Stimulated activated CD4-positive, alpha-beta T cell treated with anti-CD3 and anti-CD28 coated beads, Interleukin-2, amount 100 ng/mL, for 48 hours (primary cell): Measurements from ENCODE around the gene PABPN1L.
"Not testable (repeated sequence)": the region's sequence is repeated elsewhere in the genome, so short reads cannot be mapped to it uniquely, and the experiment has no call there.

Experiments used
- DNase-seq, 2 donors: peaks; one replicate each; pipeline ENCODE4 v3.0.0-alpha.2; 2020

PABPN1L gene

DNA sequence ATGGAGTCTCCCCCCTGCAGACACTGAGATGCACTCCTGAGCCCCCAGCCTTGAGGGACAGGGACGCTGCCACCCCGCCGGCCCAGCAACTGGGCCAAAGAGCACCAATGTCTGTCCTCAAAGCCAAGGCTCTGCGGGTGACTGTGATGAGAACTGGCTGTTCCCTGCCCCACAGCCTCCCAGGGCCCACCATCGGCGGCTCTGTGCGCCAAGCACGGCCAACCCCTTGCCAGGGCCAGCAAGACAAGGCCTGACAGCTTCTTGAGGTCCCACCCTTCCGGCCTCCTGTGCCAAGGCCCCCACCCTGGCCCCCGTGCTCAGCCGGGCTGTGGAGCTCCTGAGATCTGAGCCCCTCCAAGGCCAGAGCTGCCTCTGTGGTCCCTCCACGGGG lies 34.2 kb upstream of the PABPN1L start:
- no peak for DNase-seq

DNA sequence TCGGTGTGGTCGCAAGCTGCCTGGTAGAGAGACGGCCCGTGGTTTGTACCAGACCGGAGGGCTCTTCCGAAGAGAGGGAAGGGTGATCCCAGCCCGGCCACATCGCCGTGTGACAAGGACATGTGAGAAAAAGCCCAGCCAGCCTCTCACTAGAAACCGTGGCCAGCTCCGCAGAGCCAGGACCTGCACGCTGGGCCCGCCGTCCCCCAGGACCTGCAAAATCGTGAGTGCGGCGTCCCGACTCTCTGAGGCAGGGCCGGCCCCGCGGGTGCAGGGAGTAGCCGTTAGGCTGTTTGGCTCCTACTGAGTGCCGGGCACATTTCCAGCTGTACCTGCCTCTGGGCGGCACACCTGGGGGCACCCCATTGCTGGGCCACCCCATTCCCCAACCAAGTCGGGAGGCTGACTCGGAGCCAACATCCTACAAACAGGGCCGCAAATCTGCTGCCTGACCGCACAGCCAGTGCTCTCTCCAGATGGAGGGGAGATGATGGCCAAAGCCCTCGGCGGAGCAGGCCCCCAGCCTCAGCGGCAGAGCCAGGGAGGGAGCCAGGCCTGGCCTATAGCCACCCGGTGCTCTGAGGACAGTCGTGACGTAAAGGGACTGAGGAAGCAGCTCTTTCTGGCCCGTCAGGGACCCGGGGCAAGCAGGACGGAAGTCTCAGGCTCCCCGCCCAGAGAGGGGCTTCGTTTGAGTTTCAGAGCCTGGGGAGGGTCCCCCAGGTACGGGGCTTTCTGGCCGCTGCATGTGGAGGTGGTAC lies 33.6 kb upstream of the PABPN1L start:
- DNase-seq, result no peak

DNA sequence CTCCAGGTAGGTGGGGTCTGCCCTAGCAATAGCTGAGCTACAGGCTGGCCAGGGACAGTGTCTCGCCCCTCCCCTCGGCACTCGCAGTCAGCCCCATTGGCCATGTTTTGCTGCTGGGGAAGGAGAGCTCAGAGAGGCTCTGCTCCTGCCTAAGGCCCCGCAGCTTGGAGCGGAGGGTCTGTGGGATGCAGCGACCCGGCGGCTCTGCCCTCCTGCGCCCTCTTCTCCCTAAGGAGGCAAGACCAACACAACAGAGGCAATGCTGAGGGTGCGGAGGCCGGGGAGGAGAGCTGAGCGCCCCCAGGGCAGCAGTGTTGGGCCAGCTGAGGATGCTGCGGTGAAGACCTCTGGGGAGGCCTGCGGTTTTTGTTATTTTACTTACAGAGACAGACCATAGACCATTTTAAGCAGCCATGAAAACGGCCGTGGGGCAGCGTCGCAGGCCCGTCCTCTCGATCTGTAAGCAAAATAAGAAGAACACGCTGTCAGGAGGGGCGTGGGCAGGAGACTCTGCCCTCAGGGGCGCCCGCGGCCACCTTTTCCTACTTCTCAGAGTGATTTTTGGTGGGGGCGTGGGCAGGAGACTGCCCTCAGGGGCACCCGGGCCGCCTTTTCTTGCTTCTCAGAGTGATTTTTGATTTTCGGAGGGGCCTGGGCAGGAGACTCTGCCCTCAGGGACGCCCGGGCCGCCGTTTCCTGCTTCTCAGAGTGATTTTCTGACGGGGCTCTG lies 31.4 kb upstream of the PABPN1L start:
- DNase-seq, result no peak

DNA sequence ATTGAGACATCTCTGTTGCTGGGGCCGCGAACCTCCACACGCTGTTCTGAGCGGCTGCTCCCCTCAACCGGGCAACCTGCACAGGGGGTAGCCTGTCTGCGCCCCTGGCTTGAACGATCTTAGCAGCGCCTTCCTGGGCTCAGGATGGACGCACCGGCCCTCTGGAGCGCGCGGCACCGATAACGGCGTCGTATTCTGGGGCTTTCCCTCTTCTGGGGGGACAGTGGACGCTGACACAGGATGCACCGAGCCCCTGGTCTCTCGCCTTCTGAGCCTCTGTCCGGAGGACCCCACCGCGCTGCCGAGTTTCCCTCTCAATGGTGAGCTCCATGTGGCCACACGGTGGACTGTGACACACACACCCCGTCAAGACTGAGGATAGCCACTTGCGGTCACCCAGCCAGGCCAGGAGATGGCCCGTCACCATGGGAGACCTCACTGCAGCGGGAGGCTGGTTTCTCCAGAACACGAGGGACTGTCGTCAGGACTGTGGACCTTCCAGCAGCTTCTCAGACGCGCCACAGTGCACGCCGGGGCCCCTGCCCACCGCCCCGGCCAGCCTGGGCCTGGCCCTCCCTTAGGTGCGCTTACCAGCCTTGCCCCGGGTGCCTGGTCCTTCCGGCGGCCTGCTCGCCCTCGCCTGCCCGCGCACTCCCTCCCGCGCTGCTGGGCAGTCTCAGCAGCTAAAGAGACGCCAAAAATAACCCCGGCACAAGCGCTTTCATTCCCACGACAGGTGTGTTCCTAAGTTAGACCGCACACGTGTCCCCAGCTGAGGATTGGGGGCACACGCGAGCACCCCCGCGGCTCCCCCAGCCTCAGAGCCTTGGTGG lies 30.0 kb upstream of the PABPN1L start:
- no peak for DNase-seq

DNA sequence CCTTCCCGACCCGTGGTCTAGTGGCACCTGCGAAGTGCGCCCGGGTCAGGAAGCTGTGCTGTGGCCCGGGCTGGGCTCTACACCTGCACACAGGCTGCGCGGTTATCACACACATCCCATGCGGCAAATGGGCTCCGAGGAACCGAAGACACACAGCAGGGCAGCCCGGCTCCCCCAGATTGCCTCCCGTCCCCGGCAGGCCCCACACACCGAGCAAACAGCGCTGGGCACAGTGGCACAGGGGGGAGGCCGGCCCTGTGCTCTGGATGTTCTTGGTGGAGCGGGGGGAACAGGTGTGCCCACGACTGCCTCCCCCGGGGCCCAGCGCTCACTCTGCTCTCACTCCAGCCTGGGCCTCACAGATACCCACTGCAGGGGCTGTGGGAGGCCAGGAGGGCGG lies 28.9 kb upstream of the PABPN1L start:
- DNase-seq, result no peak

DNA sequence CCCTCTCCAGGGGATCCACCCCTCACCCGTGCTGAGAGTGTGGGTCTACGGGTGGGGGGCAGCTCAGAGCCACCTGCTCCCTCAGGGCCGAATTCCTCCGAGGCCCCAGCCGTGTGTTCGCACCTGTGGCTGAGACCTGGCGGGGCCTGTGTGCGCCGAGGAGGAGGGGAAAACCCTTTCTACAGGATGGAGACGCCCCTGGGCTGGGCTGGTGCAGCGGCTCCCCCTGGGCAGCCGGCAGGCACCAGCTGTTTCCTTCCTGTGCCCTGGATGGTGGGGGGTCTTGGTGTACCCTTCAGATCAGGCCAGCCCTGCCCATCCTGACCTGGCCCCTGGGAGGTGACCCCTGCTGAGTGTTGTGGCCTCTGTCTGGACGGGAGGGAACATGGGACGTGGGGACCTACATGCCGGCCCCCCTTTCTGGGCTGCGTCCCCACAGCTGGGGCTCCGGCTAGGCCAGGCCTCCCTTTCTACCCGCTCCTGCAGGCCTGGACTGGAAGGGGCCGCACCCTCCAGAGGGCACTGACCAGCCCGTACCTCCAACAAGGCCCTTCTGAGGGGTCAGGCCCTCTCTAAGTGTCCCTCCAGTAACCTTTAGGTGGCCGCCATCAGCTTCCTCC lies 28.3 kb upstream of the PABPN1L start:
- DNase-seq, result no peak

DNA sequence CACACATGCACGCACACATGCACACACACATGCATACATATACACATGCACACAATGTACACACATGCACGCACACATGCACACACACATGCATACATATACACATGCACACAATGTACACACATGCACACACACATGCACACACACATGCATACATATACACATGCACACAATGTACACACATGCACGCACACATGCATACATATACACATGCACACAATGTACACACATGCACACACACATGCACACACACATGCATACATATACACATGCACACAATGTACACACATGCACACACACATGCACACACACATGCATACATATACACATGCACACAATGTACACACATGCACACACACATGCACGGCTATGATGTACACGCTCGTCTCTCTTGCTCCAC lies 27.8 kb upstream of the PABPN1L start:
- DNase-seq, result not testable (repeated sequence)

DNA sequence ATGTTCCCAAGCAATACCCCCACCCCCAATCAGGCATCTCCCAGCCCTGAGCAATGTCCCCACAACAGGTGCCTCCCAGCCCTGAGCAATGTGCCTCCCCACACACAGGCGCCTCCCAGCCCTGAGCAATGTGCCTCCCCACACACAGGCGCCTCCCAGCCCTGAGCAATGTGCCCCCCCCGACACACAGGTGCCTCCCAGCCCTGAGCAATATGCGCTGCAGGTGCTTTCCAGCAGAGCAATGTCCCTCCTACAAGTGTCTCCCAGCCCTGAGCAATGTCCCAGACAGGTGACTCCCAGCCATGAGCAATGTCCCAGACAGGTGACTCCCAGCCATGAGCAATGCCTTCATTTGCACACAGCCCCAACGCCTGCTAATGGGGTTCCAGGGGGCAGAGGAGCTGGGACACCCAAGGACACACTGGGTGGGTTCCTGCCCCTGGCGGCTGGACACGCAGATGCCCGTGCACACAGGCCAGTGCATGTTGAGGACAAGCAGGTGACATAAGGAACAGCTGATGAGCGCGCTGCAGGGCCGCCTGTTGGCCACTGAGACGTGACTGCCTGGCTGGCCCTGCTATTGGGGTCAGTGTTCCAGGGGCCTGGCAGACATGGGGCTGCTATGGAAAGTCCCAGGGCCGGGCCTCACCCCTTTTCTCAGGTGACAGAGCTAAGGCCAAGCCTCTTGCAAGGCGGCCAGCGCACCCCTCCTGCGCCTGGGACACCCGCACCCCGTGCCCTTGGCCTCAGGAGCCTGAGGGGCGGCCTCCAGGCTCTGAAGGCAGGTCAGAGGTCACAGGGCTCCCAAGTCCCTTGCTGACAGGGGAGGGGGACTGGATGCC lies 26.9 kb upstream of the PABPN1L start:
- DNase-seq, result no peak

DNA sequence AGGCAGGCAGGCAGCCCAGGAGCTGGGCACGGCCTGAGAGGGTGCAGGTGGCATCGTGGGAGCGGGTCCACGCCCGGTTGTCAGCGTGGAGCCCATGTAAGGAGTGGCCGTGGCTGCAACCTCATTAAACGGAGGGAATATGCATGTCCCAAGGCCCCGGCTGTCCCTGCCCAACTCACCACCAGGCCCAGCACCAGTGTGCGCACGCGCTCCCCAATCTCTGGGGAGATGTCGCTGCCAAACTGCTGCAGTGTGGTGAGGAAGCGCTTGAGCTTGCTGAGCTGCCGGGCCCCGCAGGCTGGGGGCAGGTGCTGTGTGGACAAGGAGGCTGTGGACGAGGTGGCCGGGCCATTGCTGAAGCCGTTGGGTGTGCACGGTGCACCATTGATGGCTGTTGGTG lies 25.6 kb upstream of the PABPN1L start:
- DNase-seq, result no peak

DNA sequence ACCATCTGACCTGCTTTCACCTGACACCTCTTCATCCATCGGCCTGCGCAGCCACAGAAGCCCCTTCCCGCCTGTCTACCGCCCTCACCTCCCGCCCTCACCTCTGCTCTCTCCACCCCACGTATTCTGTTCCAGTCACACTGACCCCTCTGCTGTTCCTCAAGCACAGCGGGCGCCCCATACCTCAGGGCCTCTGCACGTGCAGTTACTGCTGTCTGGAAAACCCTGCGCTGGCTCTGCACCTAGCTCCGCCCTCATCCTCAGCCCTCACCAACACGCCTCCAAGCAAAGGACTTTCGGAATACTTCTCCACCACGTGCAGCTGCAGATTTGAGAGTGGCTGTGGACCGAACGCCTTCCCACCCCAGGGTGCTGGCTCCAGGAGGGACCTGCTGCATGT lies 24.6 kb upstream of the PABPN1L start:
- DNase-seq, result no peak

DNA sequence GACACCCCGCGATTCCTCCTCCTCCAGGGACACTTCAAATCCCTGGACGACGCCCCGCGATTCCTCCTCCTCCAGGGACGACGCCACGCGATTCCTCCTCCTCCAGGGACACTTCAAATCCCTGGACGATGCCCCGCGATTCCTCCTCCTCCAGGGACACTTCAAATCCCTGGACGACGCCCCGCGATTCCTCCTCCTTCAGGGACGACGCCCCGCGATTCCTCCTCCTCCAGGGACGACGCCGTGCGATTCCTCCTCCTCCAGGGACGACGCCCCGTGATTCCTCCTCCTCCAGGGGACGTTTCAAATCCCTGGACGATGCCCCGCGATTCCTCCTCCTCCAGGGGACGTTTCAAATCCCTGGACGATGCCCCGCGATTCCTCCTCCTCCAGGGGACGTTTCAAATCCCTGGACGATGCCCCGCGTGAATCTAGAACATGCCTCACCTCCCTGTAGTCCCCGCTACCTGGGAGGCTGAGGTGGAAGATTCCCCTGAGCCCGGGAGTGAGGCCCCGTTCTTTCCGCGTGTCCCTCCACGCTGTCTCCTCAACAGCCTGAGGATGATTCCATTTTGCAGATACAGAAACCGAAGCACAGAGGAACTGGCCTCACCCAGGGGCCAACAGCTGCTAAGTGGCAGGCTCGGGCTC lies 23.4 kb upstream of the PABPN1L start:
- not testable (repeated sequence) for DNase-seq

DNA sequence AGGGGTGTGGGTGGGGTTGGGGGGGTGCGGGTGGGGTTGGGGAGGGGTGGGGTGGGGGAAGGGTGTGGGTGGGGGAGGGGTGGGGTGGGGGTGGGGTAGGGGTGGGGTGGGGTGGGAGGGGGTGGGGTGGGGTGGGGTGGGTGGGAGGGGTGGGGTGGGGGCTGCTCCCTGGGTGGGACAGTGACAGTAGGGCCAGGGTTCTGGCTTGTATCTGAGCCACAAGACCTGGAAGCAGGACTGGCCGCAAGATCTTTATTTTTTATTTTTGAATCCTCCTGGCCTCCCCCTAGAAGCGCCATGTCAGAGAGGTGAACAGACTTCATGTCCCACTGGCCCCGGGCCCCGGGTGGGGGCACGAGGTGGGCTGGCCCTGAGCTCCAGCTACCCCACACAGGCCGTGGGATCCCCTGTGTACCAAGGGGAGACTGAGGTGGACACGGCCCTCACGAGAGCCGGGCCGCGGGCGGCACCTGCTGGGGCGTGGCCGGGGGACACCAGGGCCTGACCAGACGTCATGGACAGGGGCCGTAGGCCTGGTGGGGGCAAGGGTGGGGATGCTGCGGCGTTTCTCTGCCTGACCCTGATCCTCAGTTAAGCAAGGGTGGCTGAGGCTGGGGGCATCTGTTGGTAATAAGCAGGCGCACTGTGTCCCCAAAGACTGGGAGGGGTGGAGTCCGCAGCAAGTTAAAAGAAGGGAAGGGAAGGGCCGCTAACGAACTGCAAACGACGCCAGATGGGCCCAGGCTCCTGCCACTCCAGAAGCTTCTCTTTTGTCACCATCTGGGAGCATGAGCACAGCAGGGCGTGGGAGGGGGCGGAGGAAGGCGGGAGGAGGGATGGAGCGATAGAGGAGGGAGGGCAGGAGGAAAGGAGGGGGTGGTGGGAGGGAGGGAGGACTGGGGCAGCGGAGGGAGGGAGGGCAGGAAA lies 22.3 kb upstream of the PABPN1L start:
- no peak for DNase-seq

DNA sequence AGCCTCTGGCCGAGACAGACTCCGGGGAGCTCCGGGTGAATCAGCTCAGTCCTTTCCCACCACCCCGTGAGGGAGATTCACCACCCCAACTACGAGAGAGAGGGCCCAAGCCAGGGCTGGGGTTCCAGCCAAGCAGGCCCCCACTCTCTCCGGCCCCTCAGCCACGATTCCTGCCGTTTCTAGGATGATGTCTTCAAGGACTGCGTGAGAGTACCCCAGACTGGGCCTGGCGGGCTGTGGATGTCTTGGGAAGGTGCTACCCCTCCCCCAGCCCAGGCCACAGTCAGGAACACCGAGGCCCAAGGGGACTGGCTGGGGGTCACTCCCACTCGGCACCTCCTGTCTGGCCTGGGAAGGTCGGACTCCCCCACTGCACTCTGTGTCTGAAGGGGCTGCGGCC lies 21.6 kb upstream of the PABPN1L start:
- DNase-seq, result no peak

DNA sequence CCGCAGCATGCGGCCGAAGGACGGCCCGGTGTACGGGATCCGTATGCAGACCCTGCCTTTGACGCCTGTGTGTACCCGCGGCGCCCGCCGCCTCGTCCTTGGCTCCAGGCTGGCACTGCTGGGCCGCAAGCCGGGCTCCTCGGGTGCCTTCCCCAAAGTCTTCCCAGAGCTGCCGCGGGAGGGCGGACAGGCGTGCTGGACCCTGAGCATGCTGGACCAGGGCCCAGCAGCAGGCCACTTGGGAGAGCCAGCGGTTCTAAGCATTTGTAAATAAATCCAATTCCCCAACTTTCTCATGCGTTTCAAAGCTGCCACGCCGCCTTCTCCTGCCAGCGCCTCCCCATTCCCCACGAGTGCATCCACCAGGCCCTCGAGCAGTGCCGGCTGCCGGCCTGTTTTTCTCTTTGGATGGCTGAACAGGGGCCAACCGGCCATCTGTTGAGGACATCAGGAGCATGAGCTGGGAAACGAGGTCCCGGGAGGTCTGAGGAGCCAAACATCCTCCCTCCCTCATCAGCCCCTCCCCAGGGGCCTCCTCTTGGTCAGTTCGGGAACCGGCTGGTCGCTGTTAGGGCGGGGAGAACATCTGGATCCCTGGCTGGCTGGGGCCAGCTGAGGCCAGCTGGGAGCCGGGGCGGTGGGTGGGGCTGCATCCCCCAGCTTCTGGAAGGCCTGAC lies 20.5 kb upstream of the PABPN1L start:
- no peak for DNase-seq

DNA sequence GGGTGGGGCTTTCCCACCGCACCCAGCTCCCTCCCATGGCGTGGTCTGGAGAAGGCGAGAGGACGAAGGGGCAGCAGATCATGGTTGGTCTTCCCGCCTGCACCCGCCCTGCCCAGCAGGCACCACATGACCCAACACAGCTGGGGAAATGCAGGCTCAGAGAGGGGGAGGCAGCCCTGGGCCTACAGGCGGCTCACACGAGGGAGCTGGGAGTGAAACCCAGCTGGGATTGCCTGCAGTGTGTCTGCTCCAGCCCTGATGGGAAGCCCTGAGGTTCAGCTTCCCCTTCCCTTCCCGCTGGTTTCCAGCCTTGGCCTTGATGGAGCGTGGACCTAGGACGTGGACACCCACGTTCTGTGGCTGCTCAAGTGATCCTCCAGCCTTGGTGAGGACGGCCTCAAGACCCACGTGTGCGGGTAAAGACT lies 20.0 kb upstream of the PABPN1L start:
- no peak for DNase-seq

DNA sequence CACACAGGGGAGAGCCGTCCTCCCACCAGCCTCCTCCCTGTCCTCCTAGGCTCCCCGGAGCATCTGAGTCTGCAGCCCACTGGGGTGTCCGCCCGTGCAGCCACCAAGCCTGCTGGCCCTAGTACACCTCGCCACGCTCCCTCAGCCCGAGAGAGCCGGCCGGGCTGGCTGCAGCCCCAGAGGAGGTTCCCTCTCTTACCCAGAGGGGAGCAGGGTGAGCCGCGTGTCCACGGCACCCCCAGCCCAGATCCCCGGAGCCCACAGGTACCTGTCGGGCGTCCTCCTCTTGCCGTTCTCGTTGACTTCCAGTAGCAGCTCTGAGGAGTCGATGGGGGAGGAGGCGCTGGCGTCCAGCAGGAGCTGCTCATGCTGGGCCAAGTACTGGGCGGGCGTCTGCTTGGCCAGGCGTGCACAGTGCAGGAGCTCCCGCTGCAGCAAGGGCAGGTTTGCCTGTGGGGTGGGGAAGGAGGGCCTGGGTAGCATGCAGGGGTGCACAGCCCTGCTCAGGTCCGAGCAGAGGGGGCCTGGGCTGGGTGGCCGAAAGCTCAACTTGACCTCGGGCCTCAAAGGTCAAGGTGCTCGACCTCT lies 19.3 kb upstream of the PABPN1L start:
- no peak for DNase-seq

DNA sequence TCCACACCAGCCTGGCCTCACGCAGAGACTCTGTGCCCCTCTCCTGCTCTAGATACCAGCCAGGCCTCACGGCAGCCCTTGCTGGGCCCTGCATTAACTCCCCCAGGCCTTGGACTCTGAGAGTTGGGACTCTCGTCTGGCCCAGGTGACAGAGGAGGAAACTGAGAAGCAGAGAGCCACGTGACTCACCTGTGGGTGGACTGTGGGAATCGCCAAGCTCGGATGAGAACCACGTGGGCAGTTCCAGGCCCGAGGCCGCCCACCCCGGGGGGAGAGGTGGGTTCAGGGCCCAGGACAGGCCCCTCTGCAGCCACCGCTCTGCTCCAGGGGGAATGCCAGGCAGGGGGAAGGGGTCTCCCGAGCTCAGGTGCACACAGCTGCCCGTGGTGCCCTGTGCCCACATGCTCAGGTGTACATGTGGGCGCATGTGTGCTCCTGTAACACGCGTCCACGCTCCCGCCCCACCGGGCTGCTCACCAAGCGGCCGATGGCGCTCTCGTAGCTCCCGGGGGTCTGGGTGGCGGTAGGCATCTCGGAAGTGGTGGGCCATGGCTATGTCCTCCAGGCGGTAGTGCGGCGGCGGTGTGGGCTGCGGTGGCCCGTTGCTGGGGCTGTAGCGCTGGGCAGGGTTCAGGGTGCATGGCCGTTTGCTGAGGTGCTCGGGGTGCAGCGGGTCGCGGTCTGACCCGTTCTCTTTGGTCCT lies 18.3 kb upstream of the PABPN1L start:
- DNase-seq, result no peak

DNA sequence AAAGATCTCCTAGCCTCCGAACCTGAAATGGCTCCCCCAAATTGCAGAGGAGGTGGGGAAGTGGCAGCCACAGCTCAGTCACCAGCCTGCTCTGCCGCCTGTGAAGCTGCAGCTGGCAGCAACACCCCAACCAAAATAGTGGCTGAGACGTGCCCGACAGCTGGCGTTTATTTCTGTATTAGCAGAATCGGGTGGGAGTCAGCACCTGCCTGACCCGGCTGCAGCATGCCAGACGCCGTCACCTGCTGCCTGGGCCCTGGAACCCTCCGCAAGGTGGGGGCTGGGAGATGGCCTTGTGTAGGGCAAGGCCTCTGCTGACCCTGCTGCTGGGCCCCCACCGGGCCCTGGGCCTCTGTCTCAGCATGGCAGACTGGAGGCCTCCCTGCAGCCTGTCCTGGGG lies 17.5 kb upstream of the PABPN1L start:
- no peak for DNase-seq
